ENCODE results near the gene PJVK. TPM values are rescaled to one million over a fixed set of nuclear protein-coding genes. Genes with fewer than 3 reads are reported as not detected.
A peak's percentile ranks its signal among the peaks of the same experiment; 100 is the strongest.

PJVK gene
- total RNA-seq, 2 experiments from 2014 or later, result 4.0 to 6.9 TPM

GRCh38 chr2:178449700-178450523, 1.3 kb upstream of the PJVK start:
- POLR2A ChIA-PET, result interaction anchor here (0.6 to 2.5 kb wide), 8 partner anchors 9 to 1399 kb away, joined by 3 to 21 read pairs (median 3); no protein-coding TSS in a partner anchor
- Histone ChIP-seq H3K79me2 (ENCODE audit: insufficient read depth, low read depth, low read length) (peaks cover 34% of the 10 kb centered on the region), H3K4me1 (ENCODE audit: insufficient read depth, low read length, poor library complexity, severe bottlenecking) (peaks cover 23% of the 10 kb centered on the region), H4K20me1 (ENCODE audit: insufficient read depth, low read length) (peaks cover 8% of the 10 kb centered on the region; the same call in 1 of the 2 replicates), H3K27ac (ENCODE audit: low read depth, low read length, poor library complexity, severe bottlenecking) (peak overlapping the region; percentile 85), H3K9me2 (ENCODE audit: insufficient read depth, low read length) (no peaks in the 10 kb centered on the region), H3K9me3 (ENCODE audit: low read length) (no peaks in the 10 kb centered on the region), H3K4me3 (ENCODE audit: low read depth, low read length, poor library complexity, severe bottlenecking) (peak overlapping the region; percentile 82), H3K36me3 (ENCODE audit: insufficient read depth, low read length) (peaks cover 38% of the 10 kb centered on the region), H2AFZ (ENCODE audit: low read length) (peak overlapping the region; percentile 77), H3K4me2 (ENCODE audit: low read length) (peak overlapping the region; percentile 85)
- intact Hi-C loops (cut with micrococcal nuclease; ENCODE audit: unreplicated experiment), result loop anchor here (10.0 kb wide), 1 partner anchor 1185 kb away; the partner anchor contains the start of gene NFE2L2
- TF ChIP-seq EZH2phosphoT487 (IDR thresholded peaks at IDR 0.05; ENCODE audit: borderline replicate concordance, low read depth, low read length), result no peak
- TF ChIP-seq, protein P1, sequence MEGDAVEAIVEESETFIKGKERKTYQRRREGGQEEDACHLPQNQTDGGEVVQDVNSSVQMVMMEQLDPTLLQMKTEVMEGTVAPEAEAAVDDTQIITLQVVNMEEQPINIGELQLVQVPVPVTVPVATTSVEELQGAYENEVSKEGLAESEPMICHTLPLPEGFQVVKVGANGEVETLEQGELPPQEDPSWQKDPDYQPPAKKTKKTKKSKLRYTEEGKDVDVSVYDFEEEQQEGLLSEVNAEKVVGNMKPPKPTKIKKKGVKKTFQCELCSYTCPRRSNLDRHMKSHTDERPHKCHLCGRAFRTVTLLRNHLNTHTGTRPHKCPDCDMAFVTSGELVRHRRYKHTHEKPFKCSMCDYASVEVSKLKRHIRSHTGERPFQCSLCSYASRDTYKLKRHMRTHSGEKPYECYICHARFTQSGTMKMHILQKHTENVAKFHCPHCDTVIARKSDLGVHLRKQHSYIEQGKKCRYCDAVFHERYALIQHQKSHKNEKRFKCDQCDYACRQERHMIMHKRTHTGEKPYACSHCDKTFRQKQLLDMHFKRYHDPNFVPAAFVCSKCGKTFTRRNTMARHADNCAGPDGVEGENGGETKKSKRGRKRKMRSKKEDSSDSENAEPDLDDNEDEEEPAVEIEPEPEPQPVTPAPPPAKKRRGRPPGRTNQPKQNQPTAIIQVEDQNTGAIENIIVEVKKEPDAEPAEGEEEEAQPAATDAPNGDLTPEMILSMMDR (conservative IDR thresholded peaks at IDR 0.05; ENCODE audit: low read length), result no peak
- DNase-seq (ENCODE audit: low spot score), result peak; percentile 18
- CTCF ChIA-PET (ENCODE audit: unreplicated experiment), result interaction anchor here (1.1 to 1.5 kb wide), 2 partner anchors 8 to 35 kb away, joined by 3 to 4 read pairs; no protein-coding TSS in a partner anchor
- BruUV-seq (replicated peaks), result no TSS peak

GRCh38 chr2:178450524-178450773, 729 bp upstream of the PJVK start:
- POLR2A ChIA-PET, result interaction anchor here (0.7 to 2.5 kb wide), 10 partner anchors 9 to 1412 kb away, joined by 3 to 21 read pairs (median 3); no protein-coding TSS in a partner anchor
- BruUV-seq (replicated peaks), result no TSS peak
- peaks cover 23% of the 10 kb centered on the region for H3K4me1 ChIP-seq (ENCODE audit: insufficient read depth, low read length, poor library complexity, severe bottlenecking)
- no peak for TF ChIP-seq EZH2phosphoT487 (IDR thresholded peaks at IDR 0.05; ENCODE audit: borderline replicate concordance, low read depth, low read length)
- TF ChIP-seq, protein P1 (conservative IDR thresholded peaks at IDR 0.05; ENCODE audit: low read length), result no peak
- peaks cover 33% of the 10 kb centered on the region for H3K36me3 ChIP-seq (ENCODE audit: insufficient read depth, low read length)
- H3K79me2 ChIP-seq (ENCODE audit: insufficient read depth, low read depth, low read length), result peaks cover 34% of the 10 kb centered on the region
- H3K9me2 ChIP-seq (ENCODE audit: insufficient read depth, low read length), result no peaks in the 10 kb centered on the region
- DNase-seq (ENCODE audit: low spot score), result peak; percentile 85
- peak overlapping the region; percentile 85 for H3K4me2 ChIP-seq (ENCODE audit: low read length)
- CTCF ChIA-PET (ENCODE audit: unreplicated experiment), result interaction anchor here (0.9 to 1.5 kb wide), 3 partner anchors 9 to 36 kb away, joined by 3 to 4 read pairs (median 3); no protein-coding TSS in a partner anchor
- H3K27ac ChIP-seq (ENCODE audit: low read depth, low read length, poor library complexity, severe bottlenecking), result peak overlapping the region; percentile 85
- H2AFZ ChIP-seq (ENCODE audit: low read length), result peak overlapping the region; percentile 77
- intact Hi-C loops (cut with micrococcal nuclease; ENCODE audit: unreplicated experiment), result loop anchor here (10.0 kb wide), 1 partner anchor 1186 kb away; the partner anchor contains the start of gene NFE2L2
- H4K20me1 ChIP-seq (ENCODE audit: insufficient read depth, low read length), result peaks cover 8% of the 10 kb centered on the region; the same call in 1 of the 2 replicates
- peak overlapping the region; percentile 82 for H3K4me3 ChIP-seq (ENCODE audit: low read depth, low read length, poor library complexity, severe bottlenecking)
- H3K9me3 ChIP-seq (ENCODE audit: low read length), result no peaks in the 10 kb centered on the region

Data from OCI-LY7 (cell line).